ENCODE results near the gene TFPT.

- TF ChIP-seq EZH2 (IDR thresholded peaks at IDR 0.05; ENCODE audit: borderline replicate concordance, low read length) = no peak
- TF ChIP-seq CTCF (conservative IDR thresholded peaks at IDR 0.05 in 1 of 2, IDR thresholded peaks at IDR 0.05 in 1 of 2; ENCODE audit: extremely low read depth in 1 of 2, insufficient read depth in 1 of 2, low read depth in 1 of 2, low read length in 2 of 2) = no peak
These were observed 5.8 kb downstream of the TFPT start for GRCh38 chr19:54109651-54110050.
